HuH-7.5 (cell line): Measurements from ENCODE around the gene PYCR2.

ENCODE experiments used
- DNase-seq: peaks from one replicate; pipeline ENCODE4 v3.0.0; 2011; ENCODE audit warnings: low spot score

Gene PYCR2

GRCh38 chr1:225876900-225877510 is 47.0 kb downstream of the PYCR2 start:
- DNase-seq: no peak

DNA sequence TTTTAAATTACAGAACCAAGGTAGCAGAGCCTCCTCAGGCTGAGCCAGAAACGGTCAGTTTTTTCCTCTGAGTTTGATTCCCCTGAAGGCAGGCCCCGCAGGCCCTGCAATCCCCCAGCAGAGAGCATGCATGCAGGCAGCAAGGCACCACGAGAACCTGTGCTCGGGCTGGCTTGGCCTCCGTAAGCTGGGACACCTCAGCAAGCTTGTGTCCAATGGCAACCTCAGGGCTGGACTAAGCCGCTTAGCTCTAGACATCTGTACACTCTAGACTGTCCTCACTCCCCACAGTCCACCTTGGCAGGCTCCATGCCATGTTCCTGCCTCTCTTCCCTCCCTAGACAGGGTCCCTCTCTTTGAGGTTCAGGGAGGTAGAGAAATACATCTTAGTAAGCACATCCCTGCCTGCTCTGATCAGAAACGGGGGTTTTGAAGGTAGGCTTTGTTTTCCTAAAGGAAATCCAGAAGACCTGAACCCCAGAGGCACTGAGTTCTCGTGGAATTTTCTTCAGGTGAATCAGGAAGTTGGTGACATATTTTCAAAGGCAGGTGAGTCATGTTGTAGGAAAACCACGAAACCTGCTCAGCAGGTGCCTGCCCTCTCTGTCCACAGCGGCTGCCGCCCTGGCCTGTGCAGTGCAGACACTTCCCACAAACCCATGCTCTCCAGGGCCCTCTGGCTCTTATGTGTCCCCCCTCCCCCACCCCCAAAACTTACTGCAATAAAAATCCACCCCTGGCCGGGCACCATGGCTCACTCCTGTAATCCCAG is 48.8 kb downstream of the PYCR2 start:
- DNase-seq: no peak

GRCh38 chr1:225874431-225874830 is 49.6 kb downstream of the PYCR2 start:
- no peak for DNase-seq

DNA sequence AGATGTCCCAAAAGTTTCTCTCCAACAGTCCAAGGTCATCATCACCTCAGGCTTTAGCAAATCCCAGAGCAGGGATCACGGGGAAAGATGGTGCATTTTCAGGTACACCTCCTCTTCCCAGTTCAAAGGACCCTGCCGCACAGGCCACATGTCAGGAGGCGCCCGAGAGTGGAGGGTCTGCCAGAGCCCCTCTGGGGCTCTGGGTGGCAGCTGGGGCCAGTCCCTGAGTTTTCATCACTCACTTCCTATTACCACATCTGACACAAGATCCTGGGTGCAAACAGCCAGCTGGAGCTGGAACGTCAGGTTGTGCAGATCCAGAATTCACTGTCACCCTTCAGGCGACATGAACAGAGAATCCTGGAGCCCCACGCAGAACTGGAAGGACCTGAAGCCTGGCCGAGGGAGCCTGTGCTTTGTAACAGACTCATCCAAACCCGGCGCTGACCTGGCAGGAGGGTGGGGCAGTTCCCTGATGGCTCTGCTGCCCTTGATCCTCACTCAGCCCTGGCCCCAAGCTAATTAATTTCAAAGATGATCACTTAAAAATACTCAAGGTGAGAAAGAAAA is 50.7 kb downstream of the PYCR2 start:
- no peak for DNase-seq

- no peak for DNase-seq
These were observed 52.0 kb downstream of the PYCR2 start for GRCh38 chr1:225872075-225872430.

DNA sequence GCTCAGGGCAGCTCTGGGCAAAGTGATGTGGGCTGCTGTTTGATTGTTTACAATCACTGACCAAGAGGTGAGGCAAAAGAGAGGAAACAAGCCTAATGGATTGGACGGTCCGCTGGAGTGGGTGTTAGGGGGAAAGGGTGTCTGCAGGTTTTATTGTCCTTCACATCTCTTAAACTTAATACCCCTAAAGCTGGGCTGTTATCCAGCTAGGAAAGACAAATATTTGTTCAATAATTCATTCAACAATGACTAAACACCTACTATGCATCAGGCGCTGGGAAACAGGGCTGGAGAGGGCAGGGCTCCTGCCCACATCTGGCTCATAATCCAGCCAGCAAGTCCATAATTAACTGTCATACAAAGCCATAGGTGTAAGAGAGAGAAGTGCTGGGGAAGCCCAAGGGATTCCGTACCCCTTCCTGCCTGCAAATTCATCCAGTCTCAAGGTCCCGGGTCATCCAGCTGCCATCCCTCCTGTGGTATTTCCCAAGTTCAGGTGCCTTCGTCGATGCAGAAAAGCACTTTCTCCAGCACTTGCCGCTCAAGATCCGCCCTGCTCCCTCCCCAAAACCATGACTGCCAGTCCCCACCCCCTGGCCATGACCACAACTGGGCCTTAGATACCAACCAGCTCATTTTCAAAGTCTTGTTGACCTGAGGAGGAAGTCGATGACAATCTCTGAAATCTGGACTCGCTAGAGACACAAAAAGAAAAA is 52.5 kb downstream of the PYCR2 start:
- DNase-seq: no peak

DNA sequence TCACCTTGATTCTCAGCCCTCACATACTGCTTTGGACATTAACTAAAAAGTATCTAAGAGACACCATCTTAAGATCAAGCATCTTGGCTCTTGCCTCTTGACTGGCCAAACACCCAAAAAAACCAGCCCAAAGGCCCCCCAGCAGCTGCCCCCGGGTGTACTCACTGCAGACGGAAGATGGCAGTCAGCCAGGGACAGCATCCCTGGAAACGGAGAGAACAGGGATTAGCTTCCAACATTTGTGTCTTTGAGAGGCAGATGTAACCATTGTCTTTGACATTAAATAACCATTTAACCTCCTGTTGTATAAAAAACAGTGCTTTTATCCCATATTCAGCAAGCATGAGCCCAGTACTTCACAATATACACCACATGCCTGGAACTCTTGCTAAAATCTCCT is 53.1 kb downstream of the PYCR2 start:
- DNase-seq: no peak
